ENCODE data around the gene KAT6B. TPM values are rescaled to one million over a fixed set of nuclear protein-coding genes. Genes with fewer than 3 reads are reported as not detected.

Gene KAT6B
- polyA plus RNA-seq, 2 donors: 4.7 to 6.7 TPM

GRCh38 chr10:74906611-74907198 lies 80.3 kb downstream of the KAT6B start:
- Histone ChIP-seq H3K27ac (ENCODE audit: low read depth in 2 of 2, low read length in 1 of 2) (no peak overlapping the region), H3K4me1 (ENCODE audit: control insufficient read depth in 2 of 2, insufficient read depth in 2 of 2, low read length in 1 of 2) (no peaks in the 10 kb centered on the region), H3K36me3 (ENCODE audit: control insufficient read depth in 2 of 2, insufficient read depth in 2 of 2, low read length in 1 of 2) (no peaks in the 10 kb centered on the region), H3K27me3 (ENCODE audit: control insufficient read depth in 1 of 2, insufficient read depth in 2 of 2, low read length in 2 of 2) (no peaks in the 10 kb centered on the region), H3K9me3 (ENCODE audit: control insufficient read depth in 2 of 2, insufficient read depth in 1 of 2, low read depth in 1 of 2, low read length in 1 of 2) (no peaks in the 10 kb centered on the region), H3K4me3 (ENCODE audit: low read depth in 1 of 2, low read length in 2 of 2) (no peak overlapping the region)
- 77 to 82% methylated on average over 6 of the region's 6 CpGs for WGBS, 2 donors

GRCh38 chr10:74909670-74910069 lies 83.3 kb downstream of the KAT6B start:
- 86 to 88% methylated on average over 1 of the region's 1 CpG for WGBS, 2 donors
- H3K9me3 ChIP-seq (ENCODE audit: control insufficient read depth in 2 of 2, insufficient read depth in 1 of 2, low read depth in 1 of 2, low read length in 1 of 2): no peaks in the 10 kb centered on the region

GRCh38 chr10:74910241-74910975 lies 84.0 kb downstream of the KAT6B start:
- no peaks in the 10 kb centered on the region for H3K9me3 ChIP-seq (ENCODE audit: control insufficient read depth in 2 of 2, insufficient read depth in 1 of 2, low read depth in 1 of 2, low read length in 1 of 2)
- no peak overlapping the region for H3K27ac ChIP-seq (ENCODE audit: low read depth in 2 of 2, low read length in 1 of 2)
- peaks cover 0 to 2% of the 10 kb centered on the region in 2 donors for H3K4me1 ChIP-seq (ENCODE audit: control insufficient read depth in 2 of 2, insufficient read depth in 2 of 2, low read length in 1 of 2)
- WGBS, 2 donors: 80 to 86% methylated on average over 4 of the region's 4 CpGs
- no peaks in the 10 kb centered on the region for H3K27me3 ChIP-seq (ENCODE audit: control insufficient read depth in 1 of 2, insufficient read depth in 2 of 2, low read length in 2 of 2)
- H3K36me3 ChIP-seq (ENCODE audit: control insufficient read depth in 2 of 2, insufficient read depth in 2 of 2, low read length in 1 of 2): no peaks in the 10 kb centered on the region
- H3K4me3 ChIP-seq (ENCODE audit: low read depth in 1 of 2, low read length in 2 of 2): no peak overlapping the region

More at GRCh38 chr10:74909670-74910069, 83.3 kb downstream of the KAT6B start:
- Histone ChIP-seq H3K27ac (ENCODE audit: low read depth in 2 of 2, low read length in 1 of 2) (no peak overlapping the region), H3K27me3 (ENCODE audit: control insufficient read depth in 1 of 2, insufficient read depth in 2 of 2, low read length in 2 of 2) (no peaks in the 10 kb centered on the region), H3K36me3 (ENCODE audit: control insufficient read depth in 2 of 2, insufficient read depth in 2 of 2, low read length in 1 of 2) (no peaks in the 10 kb centered on the region), H3K4me1 (ENCODE audit: control insufficient read depth in 2 of 2, insufficient read depth in 2 of 2, low read length in 1 of 2) (peaks cover 0 to 2% of the 10 kb centered on the region in 2 donors), H3K4me3 (ENCODE audit: low read depth in 1 of 2, low read length in 2 of 2) (no peak overlapping the region)

- 85 to 86% methylated on average over 2 of the region's 2 CpGs for WGBS, 2 donors
- no peaks in the 10 kb centered on the region for H3K27me3 ChIP-seq (ENCODE audit: control insufficient read depth in 1 of 2, insufficient read depth in 2 of 2, low read length in 2 of 2)
- H3K9me3 ChIP-seq (ENCODE audit: control insufficient read depth in 2 of 2, insufficient read depth in 1 of 2, low read depth in 1 of 2, low read length in 1 of 2): no peaks in the 10 kb centered on the region
- H3K4me3 ChIP-seq (ENCODE audit: low read depth in 1 of 2, low read length in 2 of 2): no peak overlapping the region
- H3K4me1 ChIP-seq (ENCODE audit: control insufficient read depth in 2 of 2, insufficient read depth in 2 of 2, low read length in 1 of 2): peaks cover 0 to 2% of the 10 kb centered on the region in 2 donors
- no peaks in the 10 kb centered on the region for H3K36me3 ChIP-seq (ENCODE audit: control insufficient read depth in 2 of 2, insufficient read depth in 2 of 2, low read length in 1 of 2)
- no peak overlapping the region for H3K27ac ChIP-seq (ENCODE audit: low read depth in 2 of 2, low read length in 1 of 2)
Measured at GRCh38 chr10:74910976-74911350, 84.6 kb downstream of the KAT6B start.

DNA sequence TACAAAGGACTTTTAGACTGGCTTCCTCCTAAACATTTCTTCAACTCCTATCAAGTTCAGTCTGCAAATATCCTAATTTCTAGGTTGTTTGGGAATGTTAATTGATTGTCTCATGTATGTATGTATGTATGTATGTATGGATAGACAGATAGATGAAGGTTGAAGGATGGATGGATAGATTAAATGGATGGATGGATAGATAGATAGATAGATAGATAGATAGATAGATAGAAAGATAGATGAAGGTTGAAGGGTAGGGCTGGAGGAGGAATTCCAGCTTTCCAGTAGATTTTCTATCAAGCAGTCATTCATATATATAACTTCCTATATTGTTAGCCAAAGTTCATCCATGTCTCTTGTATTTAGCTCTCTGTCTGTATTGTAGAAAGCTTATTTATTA lies 85.8 kb downstream of the KAT6B start:
- Histone ChIP-seq H3K4me3 (ENCODE audit: low read depth in 1 of 2, low read length in 2 of 2) (no peak overlapping the region), H3K4me1 (ENCODE audit: control insufficient read depth in 2 of 2, insufficient read depth in 2 of 2, low read length in 1 of 2) (peaks cover 0 to 2% of the 10 kb centered on the region in 2 donors), H3K27me3 (ENCODE audit: control insufficient read depth in 1 of 2, insufficient read depth in 2 of 2, low read length in 2 of 2) (no peaks in the 10 kb centered on the region), H3K9me3 (ENCODE audit: control insufficient read depth in 2 of 2, insufficient read depth in 1 of 2, low read depth in 1 of 2, low read length in 1 of 2) (no peaks in the 10 kb centered on the region), H3K36me3 (ENCODE audit: control insufficient read depth in 2 of 2, insufficient read depth in 2 of 2, low read length in 1 of 2) (no peaks in the 10 kb centered on the region), H3K27ac (ENCODE audit: low read depth in 2 of 2, low read length in 1 of 2) (no peak overlapping the region)

- Histone ChIP-seq H3K27ac (ENCODE audit: low read depth in 2 of 2, low read length in 1 of 2) (no peak overlapping the region), H3K36me3 (ENCODE audit: control insufficient read depth in 2 of 2, insufficient read depth in 2 of 2, low read length in 1 of 2) (no peaks in the 10 kb centered on the region), H3K4me3 (ENCODE audit: low read depth in 1 of 2, low read length in 2 of 2) (no peak overlapping the region), H3K27me3 (ENCODE audit: control insufficient read depth in 1 of 2, insufficient read depth in 2 of 2, low read length in 2 of 2) (no peaks in the 10 kb centered on the region), H3K9me3 (ENCODE audit: control insufficient read depth in 2 of 2, insufficient read depth in 1 of 2, low read depth in 1 of 2, low read length in 1 of 2) (no peaks in the 10 kb centered on the region), H3K4me1 (ENCODE audit: control insufficient read depth in 2 of 2, insufficient read depth in 2 of 2, low read length in 1 of 2) (peaks cover 0 to 4% of the 10 kb centered on the region in 2 donors)
- 91 to 92% methylated on average over 2 of the region's 2 CpGs for WGBS, 2 donors
Measured at GRCh38 chr10:74912682-74913081, 86.3 kb downstream of the KAT6B start.

- Histone ChIP-seq H3K9me3 (ENCODE audit: control insufficient read depth in 2 of 2, insufficient read depth in 1 of 2, low read depth in 1 of 2, low read length in 1 of 2) (no peaks in the 10 kb centered on the region), H3K4me1 (ENCODE audit: control insufficient read depth in 2 of 2, insufficient read depth in 2 of 2, low read length in 1 of 2) (peaks cover 0 to 4% of the 10 kb centered on the region in 2 donors), H3K36me3 (ENCODE audit: control insufficient read depth in 2 of 2, insufficient read depth in 2 of 2, low read length in 1 of 2) (no peaks in the 10 kb centered on the region), H3K4me3 (ENCODE audit: low read depth in 1 of 2, low read length in 2 of 2) (no peak overlapping the region), H3K27ac (ENCODE audit: low read depth in 2 of 2, low read length in 1 of 2) (no peak overlapping the region), H3K27me3 (ENCODE audit: control insufficient read depth in 1 of 2, insufficient read depth in 2 of 2, low read length in 2 of 2) (no peaks in the 10 kb centered on the region)
- 81 to 83% methylated on average over 6 of the region's 6 CpGs for WGBS, 2 donors
Measured at GRCh38 chr10:74913377-74913979, 87.1 kb downstream of the KAT6B start.

GRCh38 chr10:74916283-74916682 lies 89.9 kb downstream of the KAT6B start:
- WGBS, 2 donors: 94% methylated on average over 1 of the region's 1 CpG
- Histone ChIP-seq H3K4me3 (ENCODE audit: low read depth in 1 of 2, low read length in 2 of 2) (no peak overlapping the region), H3K4me1 (ENCODE audit: control insufficient read depth in 2 of 2, insufficient read depth in 2 of 2, low read length in 1 of 2) (peaks cover 2 to 4% of the 10 kb centered on the region in 2 donors), H3K36me3 (ENCODE audit: control insufficient read depth in 2 of 2, insufficient read depth in 2 of 2, low read length in 1 of 2) (no peaks in the 10 kb centered on the region), H3K27me3 (ENCODE audit: control insufficient read depth in 1 of 2, insufficient read depth in 2 of 2, low read length in 2 of 2) (no peaks in the 10 kb centered on the region), H3K27ac (ENCODE audit: low read depth in 2 of 2, low read length in 1 of 2) (no peak overlapping the region), H3K9me3 (ENCODE audit: control insufficient read depth in 2 of 2, insufficient read depth in 1 of 2, low read depth in 1 of 2, low read length in 1 of 2) (no peaks in the 10 kb centered on the region)

DNA sequence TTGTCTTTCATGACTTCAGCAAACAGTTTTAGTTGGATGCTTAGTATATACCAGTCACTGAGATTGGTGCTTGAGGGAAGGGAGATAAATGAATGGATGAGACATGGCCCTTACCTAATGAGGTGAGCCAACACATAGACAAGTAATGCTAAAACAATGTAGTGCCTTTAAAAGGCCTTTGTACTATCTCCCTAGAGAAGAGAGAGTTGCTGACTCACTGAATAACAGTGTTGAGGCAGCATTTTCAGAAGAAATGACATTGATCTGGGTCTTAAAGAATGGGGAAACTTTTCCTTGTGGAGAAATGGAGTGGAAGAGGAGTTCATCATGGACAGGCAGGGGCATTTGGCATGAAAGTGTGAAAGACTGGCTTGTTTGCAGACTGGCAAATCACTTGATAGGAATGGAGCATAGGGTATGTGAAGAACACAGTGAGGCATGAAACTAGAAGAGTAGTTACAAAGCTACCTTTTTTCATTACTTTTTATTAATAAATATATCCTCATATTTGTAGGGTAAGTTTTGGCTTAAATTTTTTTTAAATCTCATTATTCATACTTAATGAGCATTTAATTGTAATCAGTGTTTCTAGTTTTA lies 91.2 kb downstream of the KAT6B start:
- Histone ChIP-seq H3K27ac (ENCODE audit: low read depth in 2 of 2, low read length in 1 of 2) (peak overlapping the region; percentile 21 to 41), H3K9me3 (ENCODE audit: control insufficient read depth in 2 of 2, insufficient read depth in 1 of 2, low read depth in 1 of 2, low read length in 1 of 2) (no peaks in the 10 kb centered on the region), H3K4me3 (ENCODE audit: low read depth in 1 of 2, low read length in 2 of 2) (no peak overlapping the region), H3K27me3 (ENCODE audit: control insufficient read depth in 1 of 2, insufficient read depth in 2 of 2, low read length in 2 of 2) (no peaks in the 10 kb centered on the region), H3K4me1 (ENCODE audit: control insufficient read depth in 2 of 2, insufficient read depth in 2 of 2, low read length in 1 of 2) (peaks cover 4 to 7% of the 10 kb centered on the region in 2 donors), H3K36me3 (ENCODE audit: control insufficient read depth in 2 of 2, insufficient read depth in 2 of 2, low read length in 1 of 2) (no peaks in the 10 kb centered on the region)
